ENCODE measurements around the gene FANCE.

Gene FANCE

GRCh38 chr6:35465646-35466045 lies 13.5 kb downstream of the FANCE start:
- H3K27me3 ChIP-seq (ENCODE audit: insufficient read depth, poor library complexity, severe bottlenecking): no peaks in the 10 kb centered on the region
- ATAC-seq (ENCODE audit: low read depth) (no peak), DNase-seq (ENCODE audit: low spot score) (no peak)
- H3K27ac ChIP-seq (ENCODE audit: poor library complexity, severe bottlenecking): no peak overlapping the region
- H3K36me3 ChIP-seq (ENCODE audit: low read depth): peaks cover 79% of the 10 kb centered on the region
- TF ChIP-seq CTCF (IDR thresholded peaks at IDR 0.05; ENCODE audit: poor library complexity, severe bottlenecking): no peak
- peaks cover 11% of the 10 kb centered on the region for H3K4me1 ChIP-seq (ENCODE audit: insufficient read depth, poor library complexity, severe bottlenecking)
- H3K4me3 ChIP-seq (ENCODE audit: severe bottlenecking): no peak overlapping the region
- no peaks in the 10 kb centered on the region for H3K9me3 ChIP-seq (ENCODE audit: severe bottlenecking)

GRCh38 chr6:35468181-35468979 lies 16.2 kb downstream of the FANCE start, which contains the start of gene RPL10A:
Gene RPL10A, plus strand, starts transcription at chr6:35468401. Its CDS starts 34 bp downstream, at chr6:35468435.
- TF ChIP-seq CTCF (IDR thresholded peaks at IDR 0.05; ENCODE audit: poor library complexity, severe bottlenecking): peak; percentile 98
- Histone ChIP-seq H3K4me3 (ENCODE audit: severe bottlenecking) (peak within 1 kb of the TSS; percentile 98), H3K36me3 (ENCODE audit: low read depth) (peaks cover 79% of the 10 kb centered on the region), H3K9me3 (ENCODE audit: severe bottlenecking) (no peaks in the 10 kb centered on the region), H3K4me1 (ENCODE audit: insufficient read depth, poor library complexity, severe bottlenecking) (peaks cover 14% of the 10 kb centered on the region), H3K27ac (ENCODE audit: poor library complexity, severe bottlenecking) (peak within 1 kb of the TSS; percentile 91), H3K27me3 (ENCODE audit: insufficient read depth, poor library complexity, severe bottlenecking) (no peaks in the 10 kb centered on the region)
- peak; percentile 92 for DNase-seq (ENCODE audit: low spot score)
- ATAC-seq (ENCODE audit: low read depth): peak; percentile 65

- Histone ChIP-seq H3K27ac (ENCODE audit: poor library complexity, severe bottlenecking) (peak overlapping the region; percentile 91), H3K4me1 (ENCODE audit: insufficient read depth, poor library complexity, severe bottlenecking) (peaks cover 14% of the 10 kb centered on the region), H3K4me3 (ENCODE audit: severe bottlenecking) (peak overlapping the region; percentile 98), H3K9me3 (ENCODE audit: severe bottlenecking) (no peaks in the 10 kb centered on the region), H3K27me3 (ENCODE audit: insufficient read depth, poor library complexity, severe bottlenecking) (no peaks in the 10 kb centered on the region), H3K36me3 (ENCODE audit: low read depth) (peaks cover 80% of the 10 kb centered on the region)
- no peak for TF ChIP-seq CTCF (IDR thresholded peaks at IDR 0.05; ENCODE audit: poor library complexity, severe bottlenecking)
- DNase-seq (ENCODE audit: low spot score) (no peak), ATAC-seq (ENCODE audit: low read depth) (no peak)
These were observed 17.0 kb downstream of the FANCE start for GRCh38 chr6:35468980-35469750.

GRCh38 chr6:35469751-35470662 lies 17.9 kb downstream of the FANCE start:
- H3K27ac ChIP-seq (ENCODE audit: poor library complexity, severe bottlenecking): peak overlapping the region; percentile 91
- H3K4me1 ChIP-seq (ENCODE audit: insufficient read depth, poor library complexity, severe bottlenecking): peaks cover 14% of the 10 kb centered on the region
- no peaks in the 10 kb centered on the region for H3K9me3 ChIP-seq (ENCODE audit: severe bottlenecking)
- DNase-seq (ENCODE audit: low spot score) (no peak), ATAC-seq (ENCODE audit: low read depth) (no peak)
- H3K4me3 ChIP-seq (ENCODE audit: severe bottlenecking): peak overlapping the region; percentile 98
- no peak for TF ChIP-seq CTCF (IDR thresholded peaks at IDR 0.05; ENCODE audit: poor library complexity, severe bottlenecking)
- H3K36me3 ChIP-seq (ENCODE audit: low read depth): peaks cover 87% of the 10 kb centered on the region
- H3K27me3 ChIP-seq (ENCODE audit: insufficient read depth, poor library complexity, severe bottlenecking): no peaks in the 10 kb centered on the region
